ENCODE data around the gene FAM184B. TPM values are rescaled to one million over a fixed set of nuclear protein-coding genes. Genes with fewer than 3 reads are reported as not detected.
"Not testable (repeated sequence)": the region's sequence is repeated elsewhere in the genome, so short reads cannot be mapped to it uniquely, and the experiment has no call there.

FAM184B gene
- total RNA-seq, 1 donor from 2014 or later, result 0.08 TPM

- Mint-ChIP-seq H3K27ac (ENCODE audit: unreplicated experiment) (no peak overlapping the region), H3K36me3 (ENCODE audit: low read depth, unreplicated experiment) (no peaks in the 10 kb centered on the region), H3K27me3 (ENCODE audit: unreplicated experiment) (peaks cover 4% of the 10 kb centered on the region), H3K4me1 (ENCODE audit: unreplicated experiment) (no peaks in the 10 kb centered on the region), H3K9me3 (ENCODE audit: unreplicated experiment) (no peaks in the 10 kb centered on the region), H3K4me3 (ENCODE audit: unreplicated experiment) (no peak overlapping the region)
- TF ChIP-seq, protein P1, sequence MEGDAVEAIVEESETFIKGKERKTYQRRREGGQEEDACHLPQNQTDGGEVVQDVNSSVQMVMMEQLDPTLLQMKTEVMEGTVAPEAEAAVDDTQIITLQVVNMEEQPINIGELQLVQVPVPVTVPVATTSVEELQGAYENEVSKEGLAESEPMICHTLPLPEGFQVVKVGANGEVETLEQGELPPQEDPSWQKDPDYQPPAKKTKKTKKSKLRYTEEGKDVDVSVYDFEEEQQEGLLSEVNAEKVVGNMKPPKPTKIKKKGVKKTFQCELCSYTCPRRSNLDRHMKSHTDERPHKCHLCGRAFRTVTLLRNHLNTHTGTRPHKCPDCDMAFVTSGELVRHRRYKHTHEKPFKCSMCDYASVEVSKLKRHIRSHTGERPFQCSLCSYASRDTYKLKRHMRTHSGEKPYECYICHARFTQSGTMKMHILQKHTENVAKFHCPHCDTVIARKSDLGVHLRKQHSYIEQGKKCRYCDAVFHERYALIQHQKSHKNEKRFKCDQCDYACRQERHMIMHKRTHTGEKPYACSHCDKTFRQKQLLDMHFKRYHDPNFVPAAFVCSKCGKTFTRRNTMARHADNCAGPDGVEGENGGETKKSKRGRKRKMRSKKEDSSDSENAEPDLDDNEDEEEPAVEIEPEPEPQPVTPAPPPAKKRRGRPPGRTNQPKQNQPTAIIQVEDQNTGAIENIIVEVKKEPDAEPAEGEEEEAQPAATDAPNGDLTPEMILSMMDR (IDR thresholded peaks at IDR 0.05; ENCODE audit: unreplicated experiment), result no peak
- DNase-seq (ENCODE audit: low spot score), result no peak
Measured at GRCh38 chr4:17662694-17663093, 118.7 kb downstream of the FAM184B start.

DNA sequence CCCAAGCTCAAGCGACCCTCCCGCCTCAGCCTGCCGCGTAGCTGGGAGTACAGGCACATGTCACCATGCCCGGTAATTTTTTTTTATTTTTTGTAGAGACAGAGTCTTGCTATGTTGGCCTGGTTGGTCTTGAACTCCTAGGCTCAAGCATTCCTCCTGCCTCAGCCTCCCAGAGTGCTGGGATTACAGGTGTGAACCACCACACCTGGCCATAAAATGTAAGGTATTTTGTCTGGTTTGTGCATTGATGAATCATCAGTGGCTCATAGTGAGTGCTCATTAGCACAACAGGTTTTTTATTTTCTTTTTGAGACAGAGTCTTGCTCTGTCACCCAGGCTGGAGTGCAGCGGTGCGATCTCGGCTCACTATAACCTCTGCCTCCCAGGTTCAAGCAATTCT lies 122.2 kb downstream of the FAM184B start:
- not testable (repeated sequence) for H3K4me1 Mint-ChIP-seq (ENCODE audit: unreplicated experiment); H3K4me3 Mint-ChIP-seq (ENCODE audit: unreplicated experiment); H3K36me3 Mint-ChIP-seq (ENCODE audit: low read depth, unreplicated experiment); DNase-seq (ENCODE audit: low spot score); H3K9me3 Mint-ChIP-seq (ENCODE audit: unreplicated experiment); H3K27me3 Mint-ChIP-seq (ENCODE audit: unreplicated experiment); H3K27ac Mint-ChIP-seq (ENCODE audit: unreplicated experiment)

DNA sequence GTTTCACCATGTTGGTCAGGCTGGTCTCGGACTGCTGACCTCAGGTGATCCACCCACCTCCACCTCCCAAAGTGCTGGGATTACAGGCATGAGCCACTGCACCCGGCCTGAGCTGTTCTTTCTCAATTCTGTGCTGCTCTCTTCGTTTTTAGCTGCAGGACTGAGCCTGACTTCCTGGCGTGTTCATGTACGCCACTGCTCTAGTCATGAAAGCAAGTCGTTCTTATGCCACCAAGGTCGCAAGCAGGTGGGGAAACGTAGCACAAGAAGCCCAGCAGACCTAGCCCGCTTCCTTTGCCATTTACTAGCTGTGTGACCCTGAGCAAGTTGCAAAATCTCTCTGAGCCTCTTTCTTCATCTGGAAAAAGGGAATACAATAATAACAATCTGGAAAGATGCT lies 123.6 kb downstream of the FAM184B start:
- H3K36me3 Mint-ChIP-seq (ENCODE audit: low read depth, unreplicated experiment), result no peaks in the 10 kb centered on the region
- H3K9me3 Mint-ChIP-seq (ENCODE audit: unreplicated experiment), result no peaks in the 10 kb centered on the region
- H3K27me3 Mint-ChIP-seq (ENCODE audit: unreplicated experiment), result peaks cover 8% of the 10 kb centered on the region
- no peak overlapping the region for H3K4me3 Mint-ChIP-seq (ENCODE audit: unreplicated experiment)
- no peak overlapping the region for H3K27ac Mint-ChIP-seq (ENCODE audit: unreplicated experiment)
- no peak for DNase-seq (ENCODE audit: low spot score)
- H3K4me1 Mint-ChIP-seq (ENCODE audit: unreplicated experiment), result no peaks in the 10 kb centered on the region
- TF ChIP-seq, protein P1 (IDR thresholded peaks at IDR 0.05; ENCODE audit: unreplicated experiment), result no peak

- no peak overlapping the region for H3K27ac Mint-ChIP-seq (ENCODE audit: unreplicated experiment)
Measured at GRCh38 chr4:17657090-17657489, 124.3 kb downstream of the FAM184B start.

GRCh38 chr4:17654701-17655100 lies 126.7 kb downstream of the FAM184B start:
- peaks cover 10% of the 10 kb centered on the region for H3K27me3 Mint-ChIP-seq (ENCODE audit: unreplicated experiment)
- H3K27ac Mint-ChIP-seq (ENCODE audit: unreplicated experiment), result no peak overlapping the region
- no peak for DNase-seq (ENCODE audit: low spot score)
- TF ChIP-seq, protein P1 (IDR thresholded peaks at IDR 0.05; ENCODE audit: unreplicated experiment), result no peak
- no peak overlapping the region for H3K4me3 Mint-ChIP-seq (ENCODE audit: unreplicated experiment)
- H3K9me3 Mint-ChIP-seq (ENCODE audit: unreplicated experiment), result no peaks in the 10 kb centered on the region
- peaks cover 4% of the 10 kb centered on the region for H3K4me1 Mint-ChIP-seq (ENCODE audit: unreplicated experiment)
- peaks cover 4% of the 10 kb centered on the region for H3K36me3 Mint-ChIP-seq (ENCODE audit: low read depth, unreplicated experiment)

More at GRCh38 chr4:17657090-17657489, 124.3 kb downstream of the FAM184B start:
- Mint-ChIP-seq H3K4me1 (ENCODE audit: unreplicated experiment) (no peaks in the 10 kb centered on the region), H3K9me3 (ENCODE audit: unreplicated experiment) (no peaks in the 10 kb centered on the region), H3K4me3 (ENCODE audit: unreplicated experiment) (no peak overlapping the region), H3K36me3 (ENCODE audit: low read depth, unreplicated experiment) (no peaks in the 10 kb centered on the region), H3K27me3 (ENCODE audit: unreplicated experiment) (peaks cover 8% of the 10 kb centered on the region)
- TF ChIP-seq, protein P1 (IDR thresholded peaks at IDR 0.05; ENCODE audit: unreplicated experiment), result no peak
- no peak for DNase-seq (ENCODE audit: low spot score)
